Gastrocnemius medialis (tissue), 4 donors: ENCODE measurements around the gene ATP8B4. TPM values are rescaled to one million over a fixed set of nuclear protein-coding genes. Genes with fewer than 3 reads are reported as not detected.
"Not testable (repeated sequence)": the region's sequence is repeated elsewhere in the genome, so short reads cannot be mapped to it uniquely, and the experiment has no call there.

Experiments
- ATAC-seq, 2 donors: fragments of 150-250 bp; one replicate each; pipeline ENCODE4 v1.9.1; 2016
- DNase-seq, 2 donors: peaks; one replicate each; pipeline ENCODE4 v3.0.0-alpha.2; 2019
- H3K27ac ChIP-seq, 4 donors: fragments of 200-600 bp; sonication (generic); 1 replicate in 1 of 4; 2 replicates in 3 of 4; pipeline ENCODE4 v1.5.1; 2016 to 2018; ENCODE audit warnings: mild to moderate bottlenecking in 2 of 4, moderate library complexity in 1 of 4
- H3K27me3 ChIP-seq, 3 donors: fragments of 200-600 bp; sonication (generic) in 2 of 3; 1 replicate in 1 of 3; 2 replicates in 2 of 3; pipeline versions ENCODE4 v1.5.1 to v1.6.0; 2016 to 2019; ENCODE audit warnings: mild to moderate bottlenecking in 1 of 3, moderate library complexity in 1 of 3
- H3K36me3 ChIP-seq, 2 donors: fragments of 200-600 bp; sonication (generic) in 1 of 2; one replicate each; pipeline ENCODE4 v1.5.1; 2017 to 2018
- H3K4me1 ChIP-seq, 2 donors: fragments of 200-600 bp; sonication (generic) in 1 of 2; one replicate each; pipeline ENCODE4 v1.5.1; 2016 to 2017; ENCODE audit warnings: mild to moderate bottlenecking in 2 of 2
- H3K4me3 ChIP-seq, 4 donors: fragments of 200-600 bp; sonication (generic) in 3 of 4; 1 replicate in 1 of 4; 2 replicates in 3 of 4; pipeline ENCODE4 v1.5.1; 2016 to 2019; ENCODE audit warnings: mild to moderate bottlenecking in 2 of 4
- H3K9me3 ChIP-seq, 3 donors: fragments of 200-600 bp; sonication (generic) in 2 of 3; 1 replicate in 1 of 3; 2 replicates in 2 of 3; pipeline ENCODE4 v1.5.1; 2016 to 2019
- CTCF ChIP-seq, 5 experiments: fragments of 450-650 bp in 3 of 5; fragments of 200-600 bp in 2 of 5; sonication (generic) in 2 of 5; IDR thresholded peaks in 4 of 5; conservative IDR thresholded peaks in 1 of 5; 1 replicate in 4 of 5; 2 replicates in 1 of 5; pipeline ENCODE4 v1.5.1; 2016 to 2019; ENCODE audit warnings: antibody characterized with exemption in 5 of 5, mild to moderate bottlenecking in 3 of 5, moderate library complexity in 3 of 5
- POLR2A ChIP-seq, 2 donors: fragments of 450-650 bp; IDR thresholded peaks; one replicate each; pipeline ENCODE4 v1.6.1; 2017; ENCODE audit warnings: antibody characterized with exemption in 2 of 2, mild to moderate bottlenecking in 2 of 2, moderate library complexity in 2 of 2
- in situ Hi-C, 4 donors: fragments of 200-750 bp; cut with MboI; loops; one replicate each; pipeline versions ENCODE4 v1.15.0 to v1.8.0; 2017; ENCODE audit warnings: low sequenced_read_pairs in 4 of 4
- intact Hi-C: fragments of 100-400 bp; cut with DNase I; formaldehyde crosslinking; loops from one replicate; pipeline ENCODE4 v1.15.1; 2023; ENCODE audit warnings: low total_unique reads
- total RNA-seq, 4 donors: library from RNA; depleted of rRNA; stranded (reverse); fragments of >200 nt; gene quantifications; one replicate each; pipeline versions ENCODE4 v1.1.0 to v1.2.3, GENCODE V29; 2016

ATP8B4 gene
- total RNA-seq, 4 donors from 2014 or later, result 1.7 to 3.4 (median 2.4) TPM

GRCh38 chr15:50137330-50137761 is 18.3 kb upstream of the ATP8B4 start:
- Histone ChIP-seq H3K36me3 (no peaks in the 10 kb centered on the region), H3K27ac (no peak overlapping the region), H3K27me3 (no peaks in the 10 kb centered on the region), H3K4me1 (peaks cover 0 to 7% of the 10 kb centered on the region in 2 donors), H3K9me3 (no peaks in the 10 kb centered on the region), H3K4me3 (no peak overlapping the region)
- ATAC-seq (no peak), DNase-seq (no peak)
- TF ChIP-seq CTCF (IDR thresholded peaks at IDR 0.05 in 4 of 5, conservative IDR thresholded peaks at IDR 0.05 in 1 of 5) (no peak), POLR2A (IDR thresholded peaks at IDR 0.05) (no peak)
- in situ Hi-C loops (loop anchor here in 2 of 4 donors (25.0 kb wide), 2 partner anchors 900 to 1275 kb away; no protein-coding TSS in a partner anchor), intact Hi-C loops (no loop called here)

- TF ChIP-seq CTCF (IDR thresholded peaks at IDR 0.05 in 4 of 5, conservative IDR thresholded peaks at IDR 0.05 in 1 of 5), result no peak
- no peak for TF ChIP-seq POLR2A (IDR thresholded peaks at IDR 0.05)
- no peak overlapping the region for H3K27ac ChIP-seq
- H3K36me3 ChIP-seq, result no peaks in the 10 kb centered on the region
- H3K9me3 ChIP-seq, result no peaks in the 10 kb centered on the region
- in situ Hi-C loops (loop anchor here in 2 of 4 donors (25.0 kb wide), 2 partner anchors 898 to 1273 kb away; no protein-coding TSS in a partner anchor), intact Hi-C loops (no loop called here)
- H3K27me3 ChIP-seq, result no peaks in the 10 kb centered on the region
- peaks cover 0 to 7% of the 10 kb centered on the region in 2 donors for H3K4me1 ChIP-seq
- no peak overlapping the region for H3K4me3 ChIP-seq
- ATAC-seq, result no peak
- DNase-seq, result no peak
Measured at GRCh38 chr15:50135031-50135551, 16.1 kb upstream of the ATP8B4 start.

- Histone ChIP-seq H3K9me3 (no peaks in the 10 kb centered on the region), H3K27me3 (no peaks in the 10 kb centered on the region), H3K36me3 (no peaks in the 10 kb centered on the region), H3K4me3 (no peak overlapping the region), H3K4me1 (peaks cover 0 to 7% of the 10 kb centered on the region in 2 donors), H3K27ac (no peak overlapping the region)
- in situ Hi-C loops (loop anchor here in 2 of 4 donors (25.0 kb wide), 2 partner anchors 897 to 1272 kb away; no protein-coding TSS in a partner anchor), intact Hi-C loops (no loop called here)
- TF ChIP-seq POLR2A (IDR thresholded peaks at IDR 0.05), result no peak
- TF ChIP-seq CTCF (IDR thresholded peaks at IDR 0.05 in 4 of 5, conservative IDR thresholded peaks at IDR 0.05 in 1 of 5), result no peak
- ATAC-seq, result peak in 1 of 2 donors; percentile 51
- no peak for DNase-seq
Measured at GRCh38 chr15:50134524-50135024, 15.5 kb upstream of the ATP8B4 start.

GRCh38 chr15:50132251-50132984 is 13.4 kb upstream of the ATP8B4 start:
- H3K36me3 ChIP-seq, DNase-seq, H3K27ac ChIP-seq, H3K4me3 ChIP-seq, H3K9me3 ChIP-seq, H3K27me3 ChIP-seq, intact Hi-C loops, ATAC-seq, H3K4me1 ChIP-seq: not testable (repeated sequence)
- in situ Hi-C loops, result loop anchor here in 2 of 4 donors (25.0 kb wide), 2 partner anchors 895 to 1270 kb away; no protein-coding TSS in a partner anchor

- H3K27me3 ChIP-seq, result no peaks in the 10 kb centered on the region
- no peak for ATAC-seq
- H3K4me3 ChIP-seq, result no peak overlapping the region
- intact Hi-C loops, result no loop called here
- H3K27ac ChIP-seq, result no peak overlapping the region
- no peak for TF ChIP-seq POLR2A (IDR thresholded peaks at IDR 0.05)
- no peak for TF ChIP-seq CTCF (IDR thresholded peaks at IDR 0.05 in 4 of 5, conservative IDR thresholded peaks at IDR 0.05 in 1 of 5)
- H3K36me3 ChIP-seq, result no peaks in the 10 kb centered on the region
- peaks cover 0 to 7% of the 10 kb centered on the region in 2 donors for H3K4me1 ChIP-seq
- no peaks in the 10 kb centered on the region for H3K9me3 ChIP-seq
- DNase-seq, result no peak
- in situ Hi-C loops, result loop anchor here in 2 of 4 donors (25.0 kb wide), 2 partner anchors 894 to 1269 kb away; no protein-coding TSS in a partner anchor
Measured at GRCh38 chr15:50131617-50132016, 12.6 kb upstream of the ATP8B4 start.
